ENCODE measurements around the gene OR2A5. TPM values are rescaled to one million over a fixed set of nuclear protein-coding genes. Genes with fewer than 3 reads are reported as not detected.

Gene OR2A5
- total RNA-seq, 4 donors from 2014 or later, result not detected

DNA sequence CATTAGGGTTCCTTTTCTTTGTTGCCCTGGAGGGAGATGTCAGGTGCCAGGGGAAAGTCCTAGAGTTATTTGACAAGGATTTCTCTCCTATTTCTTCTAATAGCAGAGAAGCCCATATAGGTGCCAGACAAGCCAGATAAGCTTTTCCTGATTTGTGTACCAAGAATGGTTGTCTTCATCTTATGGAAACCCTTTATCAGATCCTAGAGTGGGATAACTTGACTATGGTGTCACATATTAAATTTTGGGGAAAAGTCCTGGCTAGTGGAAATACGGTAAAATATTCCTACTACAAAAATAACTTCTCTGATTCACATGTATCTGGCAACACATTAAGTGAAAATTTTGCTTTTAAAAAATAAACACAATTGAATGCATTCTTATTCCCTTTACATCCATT is 38.5 kb downstream of the OR2A5 start:
- TF ChIP-seq, protein P1, sequence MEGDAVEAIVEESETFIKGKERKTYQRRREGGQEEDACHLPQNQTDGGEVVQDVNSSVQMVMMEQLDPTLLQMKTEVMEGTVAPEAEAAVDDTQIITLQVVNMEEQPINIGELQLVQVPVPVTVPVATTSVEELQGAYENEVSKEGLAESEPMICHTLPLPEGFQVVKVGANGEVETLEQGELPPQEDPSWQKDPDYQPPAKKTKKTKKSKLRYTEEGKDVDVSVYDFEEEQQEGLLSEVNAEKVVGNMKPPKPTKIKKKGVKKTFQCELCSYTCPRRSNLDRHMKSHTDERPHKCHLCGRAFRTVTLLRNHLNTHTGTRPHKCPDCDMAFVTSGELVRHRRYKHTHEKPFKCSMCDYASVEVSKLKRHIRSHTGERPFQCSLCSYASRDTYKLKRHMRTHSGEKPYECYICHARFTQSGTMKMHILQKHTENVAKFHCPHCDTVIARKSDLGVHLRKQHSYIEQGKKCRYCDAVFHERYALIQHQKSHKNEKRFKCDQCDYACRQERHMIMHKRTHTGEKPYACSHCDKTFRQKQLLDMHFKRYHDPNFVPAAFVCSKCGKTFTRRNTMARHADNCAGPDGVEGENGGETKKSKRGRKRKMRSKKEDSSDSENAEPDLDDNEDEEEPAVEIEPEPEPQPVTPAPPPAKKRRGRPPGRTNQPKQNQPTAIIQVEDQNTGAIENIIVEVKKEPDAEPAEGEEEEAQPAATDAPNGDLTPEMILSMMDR (IDR thresholded peaks at IDR 0.05), result no peak
- TF ChIP-seq POLR2AphosphoS5 (IDR thresholded peaks at IDR 0.05) (no peak), POLR2A (IDR thresholded peaks at IDR 0.05) (no peak), EP300 (IDR thresholded peaks at IDR 0.05; ENCODE audit: low read depth) (no peak)
- Histone ChIP-seq H3K36me3 (no peaks in the 10 kb centered on the region), H3K9me3 (peaks cover 0 to 3% of the 10 kb centered on the region in 2 donors), H3K27ac (no peak overlapping the region), H3K4me3 (no peak overlapping the region), H3K27me3 (no peaks in the 10 kb centered on the region), H3K4me1 (no peaks in the 10 kb centered on the region)
- WGBS, 2 donors (ENCODE audit: low coverage in 1 of 2), result 54 to 85% methylated on average over 1 of the region's 1 CpG
- intact Hi-C loops (cut with DNase I; ENCODE audit: low total_unique reads), result no loop called here
- in situ Hi-C loops (cut with MboI; ENCODE audit: low pct_ligation_motif_present in 1 of 4, low pct_unique_long_range_greater_than_20kb in 1 of 4, low sequenced_read_pairs in 3 of 4), result no loop called here
- DNase-seq, result no peak

DNA sequence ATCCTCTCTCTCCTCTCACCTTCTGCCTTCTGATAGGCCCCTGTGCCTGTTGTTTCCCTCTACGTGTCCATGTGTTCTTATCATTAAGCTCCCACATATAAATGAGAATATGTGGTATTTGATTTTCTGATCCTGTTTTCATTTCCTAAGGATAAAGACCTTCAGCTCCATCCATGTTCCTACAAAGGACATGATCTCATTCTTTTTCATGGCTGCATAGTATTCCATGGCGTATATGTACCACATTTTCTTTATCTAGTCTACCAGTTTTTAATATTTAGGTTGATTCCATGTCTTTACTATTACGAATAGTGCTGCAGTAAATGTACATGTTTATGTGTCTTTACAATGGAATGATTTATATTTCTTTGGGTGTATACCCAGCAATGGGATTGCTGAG is 41.9 kb downstream of the OR2A5 start:
- Histone ChIP-seq H3K27ac (no peak overlapping the region), H3K36me3 (no peaks in the 10 kb centered on the region), H3K4me3 (no peak overlapping the region), H3K4me1 (no peaks in the 10 kb centered on the region), H3K27me3 (no peaks in the 10 kb centered on the region), H3K9me3 (peaks cover 0 to 3% of the 10 kb centered on the region in 2 donors)
- intact Hi-C loops (cut with DNase I; ENCODE audit: low total_unique reads), result no loop called here
- TF ChIP-seq, protein P1 (IDR thresholded peaks at IDR 0.05), result no peak
- TF ChIP-seq POLR2AphosphoS5 (IDR thresholded peaks at IDR 0.05), result no peak
- no peak for TF ChIP-seq POLR2A (IDR thresholded peaks at IDR 0.05)
- no peak for TF ChIP-seq EP300 (IDR thresholded peaks at IDR 0.05; ENCODE audit: low read depth)
- no peak for DNase-seq
- WGBS, 2 donors (ENCODE audit: low coverage in 1 of 2), result 83 to 87% methylated on average over 2 to 3 of the region's 3 CpGs
- in situ Hi-C loops (cut with MboI; ENCODE audit: low pct_ligation_motif_present in 1 of 4, low pct_unique_long_range_greater_than_20kb in 1 of 4, low sequenced_read_pairs in 3 of 4), result no loop called here

DNA sequence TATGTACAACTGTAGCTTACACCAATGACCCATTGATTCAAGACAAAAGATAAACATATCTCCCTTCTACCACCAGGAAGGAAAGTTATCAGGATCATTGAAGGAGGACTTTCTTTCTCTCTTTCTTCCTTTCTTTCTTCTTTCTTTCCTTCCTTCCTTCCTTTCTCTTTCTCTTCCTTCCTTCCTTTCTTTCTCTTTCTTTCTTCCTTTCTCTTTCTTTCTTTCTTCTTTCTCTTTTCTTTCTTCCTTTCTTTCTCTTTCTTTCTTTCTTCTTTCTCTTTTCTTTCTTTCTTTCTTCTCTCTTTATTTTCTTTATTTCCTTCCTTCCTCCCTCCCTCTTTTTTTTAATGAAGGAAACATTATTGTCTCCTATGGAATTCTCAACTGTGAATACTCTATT is 50.0 kb downstream of the OR2A5 start:
- DNase-seq, result no peak
- intact Hi-C loops (cut with DNase I; ENCODE audit: low total_unique reads), result no loop called here
- no peaks in the 10 kb centered on the region for H3K9me3 ChIP-seq
- no peak overlapping the region for H3K4me3 ChIP-seq
- H3K27me3 ChIP-seq, result no peaks in the 10 kb centered on the region
- no peak overlapping the region for H3K27ac ChIP-seq
- TF ChIP-seq EP300 (IDR thresholded peaks at IDR 0.05; ENCODE audit: low read depth) (no peak), POLR2A (IDR thresholded peaks at IDR 0.05) (no peak), POLR2AphosphoS5 (IDR thresholded peaks at IDR 0.05) (no peak)
- TF ChIP-seq, protein P1 (IDR thresholded peaks at IDR 0.05), result no peak
- in situ Hi-C loops (cut with MboI; ENCODE audit: low pct_ligation_motif_present in 1 of 4, low pct_unique_long_range_greater_than_20kb in 1 of 4, low sequenced_read_pairs in 3 of 4), result no loop called here
- no peaks in the 10 kb centered on the region for H3K4me1 ChIP-seq
- no peaks in the 10 kb centered on the region for H3K36me3 ChIP-seq

DNA sequence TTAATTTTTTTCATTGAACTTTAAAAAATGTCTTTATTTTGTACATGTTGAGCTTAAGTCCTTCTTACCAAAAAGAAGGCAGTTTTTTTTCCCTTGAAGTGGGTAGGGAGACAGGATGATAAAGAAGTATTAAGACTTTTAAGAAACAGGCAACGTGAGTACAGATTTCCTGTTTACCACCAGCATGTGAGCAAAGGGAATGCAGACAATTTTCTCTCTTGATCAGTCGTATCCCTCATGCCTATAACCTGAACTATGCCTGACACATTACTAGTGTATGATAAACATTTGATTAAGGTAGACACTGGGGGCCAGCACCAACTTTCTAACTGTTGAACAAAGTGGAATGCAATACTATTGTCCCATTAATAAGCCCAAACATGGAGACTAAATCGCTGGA is 51.9 kb downstream of the OR2A5 start:
- Histone ChIP-seq H3K4me3 (no peak overlapping the region), H3K27me3 (no peaks in the 10 kb centered on the region), H3K36me3 (no peaks in the 10 kb centered on the region), H3K9me3 (no peaks in the 10 kb centered on the region), H3K27ac (no peak overlapping the region), H3K4me1 (no peaks in the 10 kb centered on the region)
- intact Hi-C loops (cut with DNase I; ENCODE audit: low total_unique reads) (no loop called here), in situ Hi-C loops (cut with MboI; ENCODE audit: low pct_ligation_motif_present in 1 of 4, low pct_unique_long_range_greater_than_20kb in 1 of 4, low sequenced_read_pairs in 3 of 4) (no loop called here)
- DNase-seq, result no peak
- no peak for TF ChIP-seq POLR2AphosphoS5 (IDR thresholded peaks at IDR 0.05)
- no peak for TF ChIP-seq EP300 (IDR thresholded peaks at IDR 0.05; ENCODE audit: low read depth)
- TF ChIP-seq, protein P1 (IDR thresholded peaks at IDR 0.05), result no peak
- WGBS, 2 donors (ENCODE audit: low coverage in 1 of 2), result 49 to 51% methylated on average over 3 of the region's 3 CpGs
